Measurements from ENCODE around the gene OS9.

- TF ChIP-seq CTCF (IDR thresholded peaks at IDR 0.05), result no peak
- TF ChIP-seq POLR2A (IDR thresholded peaks at IDR 0.05), result no peak
These were observed 44.8 kb downstream of the OS9 start, which contains the start of gene AGAP2 for GRCh38 chr12:57738661-57739237.
